ENCODE data around the gene FGF14.

FGF14 gene

DNA sequence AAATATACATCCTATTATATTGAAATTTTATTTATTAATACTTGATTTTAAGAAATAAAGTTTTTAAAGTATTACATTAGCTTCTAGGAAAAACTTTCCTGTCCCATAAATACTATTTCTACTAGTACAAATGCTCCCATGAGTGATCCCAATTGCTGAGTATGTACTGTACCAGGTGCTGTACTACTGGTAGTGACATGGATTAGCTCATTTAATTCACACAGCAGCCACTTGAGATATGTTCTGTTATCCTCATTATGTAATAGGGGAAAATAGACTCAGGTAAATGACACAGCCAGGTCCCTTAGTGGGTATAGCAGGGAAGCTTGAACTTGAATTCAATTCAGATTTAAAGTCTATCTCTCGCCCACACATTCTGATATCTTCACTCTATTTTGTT lies 363.1 kb downstream of the FGF14 start:
- no peak overlapping the region for H3K4me3 ChIP-seq (replicated peaks; ENCODE audit: low read depth, low read length)
- TF ChIP-seq, protein P1, sequence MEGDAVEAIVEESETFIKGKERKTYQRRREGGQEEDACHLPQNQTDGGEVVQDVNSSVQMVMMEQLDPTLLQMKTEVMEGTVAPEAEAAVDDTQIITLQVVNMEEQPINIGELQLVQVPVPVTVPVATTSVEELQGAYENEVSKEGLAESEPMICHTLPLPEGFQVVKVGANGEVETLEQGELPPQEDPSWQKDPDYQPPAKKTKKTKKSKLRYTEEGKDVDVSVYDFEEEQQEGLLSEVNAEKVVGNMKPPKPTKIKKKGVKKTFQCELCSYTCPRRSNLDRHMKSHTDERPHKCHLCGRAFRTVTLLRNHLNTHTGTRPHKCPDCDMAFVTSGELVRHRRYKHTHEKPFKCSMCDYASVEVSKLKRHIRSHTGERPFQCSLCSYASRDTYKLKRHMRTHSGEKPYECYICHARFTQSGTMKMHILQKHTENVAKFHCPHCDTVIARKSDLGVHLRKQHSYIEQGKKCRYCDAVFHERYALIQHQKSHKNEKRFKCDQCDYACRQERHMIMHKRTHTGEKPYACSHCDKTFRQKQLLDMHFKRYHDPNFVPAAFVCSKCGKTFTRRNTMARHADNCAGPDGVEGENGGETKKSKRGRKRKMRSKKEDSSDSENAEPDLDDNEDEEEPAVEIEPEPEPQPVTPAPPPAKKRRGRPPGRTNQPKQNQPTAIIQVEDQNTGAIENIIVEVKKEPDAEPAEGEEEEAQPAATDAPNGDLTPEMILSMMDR (IDR thresholded peaks at IDR 0.05; ENCODE audit: low read length, missing control alignments), result no peak
- no peak for DNase-seq (ENCODE audit: low read depth)

DNA sequence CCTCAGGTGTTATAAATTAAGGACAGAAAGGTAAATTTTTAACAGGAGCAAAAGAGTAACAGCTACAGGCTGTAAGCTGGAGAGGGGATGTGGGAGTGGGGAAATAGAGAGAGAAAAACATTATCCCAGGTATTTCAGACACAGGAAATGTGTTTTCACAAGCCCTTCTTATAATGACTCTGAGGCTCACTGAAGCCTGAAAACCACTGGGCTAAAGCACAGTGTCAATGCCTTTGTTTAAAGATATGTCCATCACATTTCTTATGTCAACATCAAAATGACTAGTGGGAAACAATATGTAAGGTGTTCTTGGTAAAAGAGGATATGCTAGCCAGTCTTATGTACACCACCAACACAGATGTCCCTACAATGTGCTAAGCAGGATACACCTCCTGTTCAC lies 365.9 kb downstream of the FGF14 start:
- H3K4me3 ChIP-seq (replicated peaks; ENCODE audit: low read depth, low read length), result no peak overlapping the region
- no peak for DNase-seq (ENCODE audit: low read depth)
- TF ChIP-seq, protein P1 (IDR thresholded peaks at IDR 0.05; ENCODE audit: low read length, missing control alignments), result no peak

DNA sequence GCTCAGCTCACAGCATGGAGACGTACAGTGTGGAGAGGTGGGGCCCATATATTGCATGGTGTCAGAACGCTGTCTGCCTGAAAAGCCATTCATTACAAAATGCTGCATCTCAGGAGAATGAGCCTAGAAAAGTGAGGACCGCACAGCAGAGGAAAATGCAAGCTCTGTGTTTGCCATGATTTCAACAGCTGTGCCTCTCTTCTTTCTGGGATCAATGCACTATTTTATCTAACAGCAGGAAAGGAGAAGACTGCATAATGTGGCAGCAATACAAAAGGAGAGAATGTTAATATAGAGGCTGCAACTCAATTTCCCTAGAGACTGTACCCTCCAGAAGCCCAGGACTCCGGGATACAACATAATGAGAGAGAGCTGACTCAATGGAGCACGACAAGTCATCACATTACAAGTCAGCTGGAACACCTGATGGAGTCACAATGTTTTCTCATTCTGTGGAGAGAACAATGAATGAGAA lies 368.0 kb downstream of the FGF14 start:
- TF ChIP-seq, protein P1 (IDR thresholded peaks at IDR 0.05; ENCODE audit: low read length, missing control alignments), result no peak
- no peak for DNase-seq (ENCODE audit: low read depth)
- no peak overlapping the region for H3K4me3 ChIP-seq (replicated peaks; ENCODE audit: low read depth, low read length)

DNA sequence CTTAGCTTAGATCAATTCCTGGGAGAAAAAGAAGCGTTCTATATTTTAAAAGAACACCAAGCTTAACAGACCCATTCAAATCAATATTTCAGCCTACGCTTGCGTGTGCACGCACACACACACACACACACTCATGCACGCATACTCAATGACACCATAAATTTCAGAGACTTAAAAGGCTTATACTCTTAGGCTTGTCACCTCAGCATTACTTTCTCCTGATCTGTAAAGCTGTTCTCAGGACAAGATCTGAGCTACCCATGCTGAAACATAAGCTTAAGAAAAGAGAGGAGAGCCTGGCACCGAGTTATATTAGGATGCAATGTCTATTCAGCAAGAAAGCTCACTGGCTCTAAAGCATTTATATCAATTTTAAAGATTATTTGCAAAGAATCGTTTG lies 368.5 kb downstream of the FGF14 start:
- H3K4me3 ChIP-seq (replicated peaks; ENCODE audit: low read depth, low read length), result no peak overlapping the region
- TF ChIP-seq, protein P1 (IDR thresholded peaks at IDR 0.05; ENCODE audit: low read length, missing control alignments), result no peak
- DNase-seq (ENCODE audit: low read depth), result no peak

DNA sequence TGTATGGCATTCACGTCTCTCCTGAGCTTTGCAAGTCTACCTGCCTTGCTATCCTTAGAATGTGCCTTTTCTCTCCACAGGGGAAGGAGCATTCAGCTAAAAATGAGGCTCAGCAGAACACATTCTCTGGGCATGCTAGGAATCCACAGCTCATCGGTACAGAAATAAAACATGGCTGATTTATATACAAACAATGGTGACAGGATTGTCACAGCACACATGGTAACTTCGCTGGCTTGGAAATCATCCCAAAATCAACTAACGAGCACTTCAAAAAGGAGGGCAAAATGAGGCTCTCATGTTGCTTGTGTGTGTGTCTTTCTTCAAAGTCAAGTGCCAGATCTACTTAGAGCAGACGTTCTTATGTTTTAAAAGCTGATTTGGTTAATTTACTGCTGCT lies 373.0 kb downstream of the FGF14 start:
- DNase-seq (ENCODE audit: low read depth), result no peak
- TF ChIP-seq, protein P1 (IDR thresholded peaks at IDR 0.05; ENCODE audit: low read length, missing control alignments), result no peak
- H3K4me3 ChIP-seq (replicated peaks; ENCODE audit: low read depth, low read length), result no peak overlapping the region

DNA sequence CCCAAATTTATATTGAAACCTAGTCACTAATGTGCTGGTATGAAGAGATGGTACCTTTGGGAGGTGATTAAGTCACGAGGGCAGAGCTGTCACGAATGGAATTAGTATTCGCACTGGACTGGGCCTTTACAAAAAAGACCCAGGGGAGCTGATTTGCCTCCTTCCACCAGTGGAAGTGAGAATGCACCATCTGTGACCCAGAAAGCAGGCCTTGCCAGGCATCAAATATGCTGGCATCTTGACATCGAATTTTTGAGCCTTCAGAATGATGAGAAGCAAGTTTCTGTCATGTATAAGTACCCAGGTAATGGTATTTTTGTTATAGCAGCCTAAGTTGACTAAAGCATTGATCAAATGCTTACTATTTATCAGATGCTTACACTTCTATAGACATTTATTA lies 373.6 kb downstream of the FGF14 start:
- TF ChIP-seq, protein P1 (IDR thresholded peaks at IDR 0.05; ENCODE audit: low read length, missing control alignments), result no peak
- H3K4me3 ChIP-seq (replicated peaks; ENCODE audit: low read depth, low read length), result no peak overlapping the region
- no peak for DNase-seq (ENCODE audit: low read depth)

DNA sequence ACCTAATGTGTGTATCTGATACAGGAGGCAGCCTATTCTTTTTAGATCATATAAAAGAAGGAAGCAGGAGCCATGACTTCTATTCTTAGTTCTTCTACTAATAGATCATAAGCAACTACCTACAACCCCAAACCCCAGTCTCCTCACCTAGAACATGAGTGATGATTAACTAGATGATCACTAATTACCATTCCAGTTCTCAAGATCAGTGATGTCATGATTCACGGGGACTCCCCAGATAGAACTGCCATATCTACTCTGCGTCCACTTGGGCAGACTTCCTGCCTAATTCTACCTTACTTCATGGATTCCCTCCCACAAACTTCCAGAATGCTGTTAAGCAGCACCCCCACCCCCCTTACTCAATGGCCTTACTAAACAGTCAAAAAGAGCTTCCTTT lies 380.1 kb downstream of the FGF14 start:
- H3K4me3 ChIP-seq (replicated peaks; ENCODE audit: low read depth, low read length), result no peak overlapping the region
- TF ChIP-seq, protein P1 (IDR thresholded peaks at IDR 0.05; ENCODE audit: low read length, missing control alignments), result no peak
- DNase-seq (ENCODE audit: low read depth), result no peak
